SU-DHL-6 (cell line): ENCODE results near the gene TUNAR.

Experiments
- EZH2phosphoT487 ChIP-seq: fragments of 200-600 bp; sonication (generic), shearing (Covaris generic); conservative IDR thresholded peaks from 2 replicates; pipeline ENCODE4 v1.6.1; 2018; ENCODE audit warnings: mild to moderate bottlenecking, antibody characterized with exemption, low read length, moderate library complexity, mixed read lengths
- TF ChIP-seq, protein P1 (sequence below): fragments of 200-600 bp; sonication (generic); IDR thresholded peaks from one replicate; pipeline ENCODE4 v1.5.1; 2017; ENCODE audit warnings: antibody characterized with exemption, mild to moderate bottlenecking, low read length, moderate library complexity; ENCODE audit not compliant: insufficient read depth, poor library complexity, severe bottlenecking

DNA sequence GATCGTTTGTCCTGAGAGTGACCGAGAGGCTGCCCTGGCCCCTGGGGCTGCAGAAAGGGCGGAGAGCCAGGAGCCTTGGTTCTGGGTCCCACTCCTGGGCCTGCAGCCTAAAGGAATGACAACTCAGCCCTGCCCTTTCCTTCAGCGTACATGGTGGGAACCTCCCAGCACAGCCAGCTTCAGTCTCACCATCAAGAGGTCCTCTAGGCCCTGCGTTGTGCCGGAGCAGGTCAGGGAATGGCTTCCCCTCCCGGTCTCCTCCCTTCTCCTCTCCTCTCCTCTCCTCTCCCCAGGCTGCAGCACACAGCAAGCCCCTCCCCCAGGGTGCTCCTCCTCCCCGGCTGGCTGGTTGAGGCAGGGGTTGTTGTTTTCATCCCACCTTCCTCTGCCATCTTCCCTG, 44.6 kb upstream of the TUNAR start:
- TF ChIP-seq, protein P1, sequence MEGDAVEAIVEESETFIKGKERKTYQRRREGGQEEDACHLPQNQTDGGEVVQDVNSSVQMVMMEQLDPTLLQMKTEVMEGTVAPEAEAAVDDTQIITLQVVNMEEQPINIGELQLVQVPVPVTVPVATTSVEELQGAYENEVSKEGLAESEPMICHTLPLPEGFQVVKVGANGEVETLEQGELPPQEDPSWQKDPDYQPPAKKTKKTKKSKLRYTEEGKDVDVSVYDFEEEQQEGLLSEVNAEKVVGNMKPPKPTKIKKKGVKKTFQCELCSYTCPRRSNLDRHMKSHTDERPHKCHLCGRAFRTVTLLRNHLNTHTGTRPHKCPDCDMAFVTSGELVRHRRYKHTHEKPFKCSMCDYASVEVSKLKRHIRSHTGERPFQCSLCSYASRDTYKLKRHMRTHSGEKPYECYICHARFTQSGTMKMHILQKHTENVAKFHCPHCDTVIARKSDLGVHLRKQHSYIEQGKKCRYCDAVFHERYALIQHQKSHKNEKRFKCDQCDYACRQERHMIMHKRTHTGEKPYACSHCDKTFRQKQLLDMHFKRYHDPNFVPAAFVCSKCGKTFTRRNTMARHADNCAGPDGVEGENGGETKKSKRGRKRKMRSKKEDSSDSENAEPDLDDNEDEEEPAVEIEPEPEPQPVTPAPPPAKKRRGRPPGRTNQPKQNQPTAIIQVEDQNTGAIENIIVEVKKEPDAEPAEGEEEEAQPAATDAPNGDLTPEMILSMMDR = no peak
- no peak for TF ChIP-seq EZH2phosphoT487
